Hepatic stellate cell (primary cell): ENCODE results near the gene DEPDC1.

Source experiments
- DNase-seq: peaks from one replicate; pipeline ENCODE4 v3.0.0; 2011; ENCODE audit warnings: low spot score

Gene DEPDC1

DNA sequence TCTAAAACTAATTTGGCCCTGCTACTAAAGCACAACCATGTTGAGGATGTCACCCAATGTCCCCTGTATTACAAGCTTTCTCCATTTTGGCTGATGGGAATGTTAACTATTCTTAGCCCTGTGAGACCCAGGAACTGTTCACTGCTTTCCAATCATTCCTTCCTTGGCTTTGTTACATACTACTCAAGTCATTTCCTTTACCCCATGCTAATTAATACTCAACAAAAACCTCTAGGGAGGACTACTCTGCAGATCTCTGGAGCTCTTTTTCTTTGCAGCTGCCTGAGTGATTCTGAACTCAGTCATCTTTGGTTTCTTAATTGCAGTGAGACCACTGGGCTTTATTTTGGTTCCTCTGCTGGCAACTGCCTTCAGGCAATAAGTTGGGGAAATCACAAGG, 23.8 kb downstream of the DEPDC1 start:
- DNase-seq: no peak

DNA sequence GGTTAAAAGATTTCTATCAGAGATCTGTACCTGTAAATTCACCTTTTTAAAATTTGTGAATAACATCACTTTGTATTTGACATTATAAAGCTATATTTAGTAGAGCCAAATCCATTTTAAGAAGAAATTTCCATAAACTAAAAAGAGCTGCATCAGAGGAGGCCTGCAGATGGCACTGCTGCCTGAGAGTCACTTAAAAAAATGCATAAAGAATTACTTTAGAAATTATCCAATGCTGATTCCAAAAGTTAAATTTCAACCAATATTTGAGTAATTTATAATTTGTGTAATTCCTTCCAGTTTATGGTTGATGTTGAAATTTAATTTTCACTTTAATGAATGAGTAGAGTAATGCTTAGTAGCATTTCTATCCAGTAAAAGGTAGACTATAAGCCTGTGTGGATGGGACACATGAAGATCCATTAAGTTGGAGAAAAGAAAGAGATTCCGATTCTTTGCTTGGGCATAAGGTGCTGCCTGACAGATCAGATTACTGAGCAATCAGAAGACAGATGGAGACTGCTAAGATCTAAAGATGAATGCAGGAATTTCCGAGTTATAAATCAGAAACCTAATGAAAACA, 26.4 kb downstream of the DEPDC1 start:
- DNase-seq: no peak

DNA sequence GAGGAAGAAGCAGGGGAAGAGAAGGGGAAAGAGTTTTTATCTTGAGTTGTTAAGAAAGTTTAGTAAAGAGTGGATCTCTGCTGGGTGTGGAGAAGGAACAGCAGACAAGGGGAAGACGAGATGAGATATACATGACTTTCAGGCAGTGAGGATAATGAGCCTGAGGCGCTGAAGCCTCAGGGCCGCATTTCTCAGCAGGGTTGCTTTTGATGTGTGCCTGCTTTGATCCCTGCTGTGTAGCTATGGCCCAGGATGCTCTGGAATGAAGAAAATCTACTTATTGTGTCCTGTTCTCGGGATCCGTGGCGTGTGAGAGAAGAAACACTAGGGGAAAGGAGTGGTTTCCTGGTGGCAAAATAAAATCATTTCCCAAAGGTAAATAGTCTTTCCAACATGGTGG, 32.0 kb downstream of the DEPDC1 start:
- no peak for DNase-seq

DNA sequence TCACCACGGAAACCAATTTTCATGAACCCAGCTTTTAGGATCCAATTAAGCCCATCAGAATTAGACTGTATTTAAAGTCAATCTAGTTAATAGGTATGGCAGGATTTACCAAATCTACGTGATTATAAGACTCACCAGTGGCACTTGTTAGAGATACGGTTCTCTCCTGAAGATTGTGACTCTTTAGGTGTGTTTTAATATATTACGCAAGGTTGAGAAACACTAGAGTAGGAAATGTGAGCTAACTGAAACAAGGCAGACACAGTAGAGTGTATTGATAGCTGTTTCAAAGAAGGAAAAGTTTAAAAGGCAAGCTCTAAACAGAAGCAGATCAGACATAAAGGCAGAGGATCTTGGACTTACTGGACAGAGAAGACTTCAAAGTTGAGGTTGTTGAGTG, 35.9 kb downstream of the DEPDC1 start:
- no peak for DNase-seq

DNA sequence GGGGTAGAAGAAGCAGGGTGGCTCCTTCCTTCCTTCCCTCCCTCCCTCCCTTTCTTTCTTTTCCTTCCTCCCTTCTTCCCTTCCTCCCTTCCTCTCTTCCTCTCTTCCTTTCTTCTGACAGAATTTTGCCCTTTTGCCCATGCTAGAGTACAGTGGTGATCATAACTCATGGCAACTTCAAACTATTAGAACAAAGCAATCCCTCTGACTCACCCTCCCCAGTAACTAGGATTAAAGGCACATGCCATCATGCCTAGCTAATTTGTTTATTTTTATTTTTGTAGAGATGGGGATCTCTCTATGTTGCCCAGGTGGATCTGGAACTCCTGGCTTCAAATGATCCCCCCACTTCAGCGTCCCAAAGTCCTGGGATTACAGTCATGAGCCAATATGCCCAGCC, 37.1 kb downstream of the DEPDC1 start:
- no peak for DNase-seq

DNA sequence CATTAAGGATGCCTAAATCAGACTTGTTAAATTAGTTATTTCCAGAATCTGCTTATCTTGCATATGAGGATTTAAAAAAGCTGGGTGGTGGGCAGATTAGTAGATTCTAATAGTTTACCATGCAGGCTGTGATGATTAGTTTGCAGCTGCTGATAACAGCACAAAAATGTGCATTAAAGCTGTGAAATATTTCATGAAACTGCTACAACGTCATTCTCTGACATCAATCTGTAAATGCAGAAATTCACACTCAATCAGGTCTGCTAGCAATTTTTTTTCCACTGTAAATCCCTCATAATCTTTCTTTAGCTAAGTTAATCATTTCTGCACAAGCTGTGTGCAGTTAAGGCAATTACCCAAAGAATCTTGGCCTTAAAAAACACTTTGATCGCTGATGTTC, 37.8 kb downstream of the DEPDC1 start:
- no peak for DNase-seq

DNA sequence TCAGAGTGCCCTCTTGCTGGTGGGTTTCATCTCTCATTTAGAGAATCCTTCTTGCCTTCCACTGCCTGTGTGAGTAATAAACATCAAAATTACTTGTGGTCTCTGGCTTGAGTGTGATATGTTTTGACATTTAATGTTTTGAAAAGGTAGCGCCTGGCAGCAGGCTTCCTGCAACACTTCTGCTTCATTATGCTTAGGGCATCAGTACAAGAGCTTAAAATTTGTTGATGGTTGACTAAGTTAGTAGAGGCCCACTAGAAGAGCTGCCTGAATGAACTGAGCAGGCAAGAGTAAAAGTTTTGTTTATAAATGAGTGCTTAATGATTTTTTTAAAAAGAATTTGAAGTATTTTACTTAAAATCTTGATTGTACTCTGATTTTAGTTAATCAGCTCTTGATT, 40.7 kb downstream of the DEPDC1 start:
- DNase-seq: no peak

DNA sequence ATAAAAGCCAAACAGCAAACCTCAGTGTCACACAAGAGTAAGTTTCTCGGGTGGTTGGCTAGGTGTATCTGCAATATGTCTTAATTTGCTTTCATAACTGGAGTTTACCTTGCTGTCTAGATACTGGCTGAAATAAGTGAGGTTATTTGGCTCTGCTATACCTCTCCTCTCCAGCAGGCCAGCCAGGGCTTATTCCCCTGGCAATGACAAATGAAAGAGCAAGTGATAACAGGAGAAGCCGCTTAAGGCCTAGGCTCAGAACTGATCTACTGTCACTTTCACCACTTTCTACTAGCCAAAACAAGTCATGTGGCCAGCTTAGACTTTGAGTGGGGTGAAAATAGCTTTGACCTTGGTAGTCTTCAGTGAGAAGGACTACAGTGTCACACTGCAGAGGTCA, 42.3 kb downstream of the DEPDC1 start:
- no peak for DNase-seq

DNA sequence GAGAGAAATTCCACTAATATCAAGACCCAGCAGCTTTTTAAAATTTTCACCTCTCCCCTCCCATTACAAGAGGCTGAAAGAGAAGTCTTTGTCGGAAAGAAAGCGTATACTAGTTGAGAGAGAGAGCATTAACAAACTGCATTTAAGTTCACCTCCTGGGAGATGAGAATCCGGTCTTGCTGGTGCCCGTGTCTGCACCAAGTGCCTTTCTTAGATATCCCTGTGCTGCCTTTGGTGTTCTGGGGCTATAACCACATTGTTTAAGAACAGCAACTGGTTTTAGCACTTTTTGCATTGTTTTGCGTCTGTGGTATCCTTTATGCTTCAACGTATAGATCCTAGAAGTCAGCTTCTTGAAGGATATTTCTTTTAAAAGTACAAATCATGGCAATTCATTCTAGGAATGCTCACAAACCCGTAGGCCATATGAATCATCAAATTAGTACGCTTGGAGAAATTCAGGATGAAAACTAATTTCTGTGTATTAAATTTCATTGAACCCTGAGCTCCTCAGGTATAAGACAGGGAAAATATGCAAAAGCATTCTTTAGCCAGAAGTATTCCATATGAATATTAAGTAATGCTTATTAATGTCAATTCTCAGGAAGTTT, 43.7 kb downstream of the DEPDC1 start:
- DNase-seq: no peak

DNA sequence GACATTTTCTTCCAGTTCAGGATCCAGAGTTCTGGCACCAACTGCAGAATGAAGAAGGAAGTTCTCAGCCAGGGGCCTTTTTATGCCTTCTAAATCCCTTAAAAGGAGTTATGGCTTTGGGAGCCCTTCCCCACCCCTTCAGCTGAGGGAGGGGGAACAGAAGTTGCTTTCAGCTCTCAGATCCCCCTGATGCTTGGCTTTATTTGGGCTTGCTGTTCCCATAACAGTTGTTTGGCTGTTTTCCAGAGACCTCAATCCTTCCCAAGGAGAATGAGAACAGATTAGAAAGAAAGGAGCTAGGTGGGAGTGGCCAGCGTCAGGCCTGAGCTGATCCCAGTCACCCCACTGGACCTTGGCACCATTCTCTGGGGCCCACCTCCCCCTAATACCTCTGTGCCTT, 47.0 kb downstream of the DEPDC1 start, which contains the start of gene RPE65:
Gene RPE65, minus strand, starts transcription at position 54 of the 400 bp plus-strand sequence. Its CDS starts 49 bp downstream, at position 5.
- DNase-seq: no peak

DNA sequence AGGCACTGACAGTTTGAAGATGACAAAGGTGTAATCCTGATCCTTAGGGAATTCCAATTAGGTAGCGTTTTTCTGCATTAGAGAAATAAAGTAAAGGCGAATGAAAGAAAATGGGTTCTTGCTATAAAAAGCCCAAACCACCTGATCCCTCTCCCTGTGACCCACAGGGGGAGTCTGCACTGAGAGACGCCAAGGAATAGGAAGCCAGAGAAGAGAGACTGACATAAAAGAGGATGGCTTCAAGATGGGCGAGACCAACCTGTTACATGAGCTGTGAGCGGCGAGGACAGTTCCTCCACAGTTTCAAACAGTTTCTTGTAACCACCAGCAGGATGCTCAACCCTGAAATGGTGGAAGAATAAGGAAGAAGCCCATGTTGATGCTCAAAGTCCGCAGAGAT, 48.5 kb downstream of the DEPDC1 start:
- no peak for DNase-seq

DNA sequence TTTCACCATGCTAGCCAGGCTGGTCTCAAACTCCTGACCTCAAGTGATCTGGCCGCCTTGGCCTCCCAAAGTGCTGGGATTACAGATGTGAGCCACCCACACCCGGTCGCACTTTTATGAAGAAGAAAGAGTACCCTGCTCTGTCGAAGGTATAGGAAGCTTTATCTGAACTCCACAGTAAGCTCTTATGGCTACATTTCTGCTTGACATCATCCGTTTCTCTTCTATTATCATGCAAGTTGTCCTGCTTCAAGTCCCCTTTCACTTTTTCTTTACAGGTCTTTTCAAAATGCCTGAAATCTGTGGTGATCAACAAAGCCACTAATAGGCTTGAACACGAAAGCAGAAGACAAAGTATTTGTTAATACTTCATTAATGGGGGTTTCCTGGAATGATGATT, 51.2 kb downstream of the DEPDC1 start:
- no peak for DNase-seq

DNA sequence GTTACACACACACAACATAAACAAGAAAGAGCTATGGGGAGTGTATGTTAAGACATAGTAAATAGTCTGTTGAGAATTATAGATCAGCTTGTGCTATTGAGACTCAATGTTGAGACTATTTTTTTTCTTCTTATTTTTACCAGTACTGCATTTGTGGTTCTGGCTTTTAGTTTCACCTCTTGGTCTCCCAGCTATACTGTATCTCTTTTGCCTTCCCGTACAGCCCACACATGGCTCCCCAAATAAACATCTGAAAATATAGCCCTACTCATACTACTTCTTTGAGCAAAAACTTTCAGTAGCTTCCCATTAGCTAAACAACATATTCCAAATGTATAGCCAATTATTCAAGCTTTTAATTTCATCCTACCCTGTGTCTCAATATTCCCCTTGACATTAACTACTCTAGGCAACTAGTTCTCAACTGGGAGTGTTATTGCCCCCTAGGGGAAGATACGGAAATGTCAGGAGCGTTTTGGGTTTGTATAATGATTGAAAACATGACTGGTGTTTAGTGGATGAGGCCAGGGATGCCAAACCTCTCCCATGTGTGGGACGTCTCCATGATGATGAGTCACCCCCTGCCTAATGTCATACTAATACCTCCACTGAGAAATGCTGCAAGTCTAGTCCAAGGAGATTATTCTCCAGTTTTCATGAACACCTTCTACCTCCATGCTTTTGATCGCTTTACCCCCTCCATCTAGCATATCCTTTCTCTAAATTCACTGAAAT, 53.9 kb downstream of the DEPDC1 start:
- DNase-seq: peak; percentile 24

DNA sequence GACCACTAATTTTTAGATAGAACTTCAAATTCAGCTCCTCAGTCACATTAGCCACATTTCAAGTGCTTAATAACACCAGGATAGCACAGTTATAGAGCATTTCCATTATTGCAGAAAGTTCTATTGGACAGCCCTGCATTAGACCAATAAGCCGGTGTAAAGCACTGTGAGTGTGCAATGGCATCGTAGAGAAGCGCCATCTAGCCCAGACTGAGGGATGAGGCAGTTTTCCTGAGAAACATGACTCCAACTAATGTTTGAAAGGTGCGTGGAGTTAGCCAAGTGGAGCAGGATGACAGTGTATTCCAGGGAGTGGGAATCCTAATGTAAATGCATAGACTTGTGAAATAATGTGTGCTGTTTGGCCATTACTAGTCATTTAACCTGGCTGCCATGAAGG, 54.9 kb downstream of the DEPDC1 start:
- no peak for DNase-seq

DNA sequence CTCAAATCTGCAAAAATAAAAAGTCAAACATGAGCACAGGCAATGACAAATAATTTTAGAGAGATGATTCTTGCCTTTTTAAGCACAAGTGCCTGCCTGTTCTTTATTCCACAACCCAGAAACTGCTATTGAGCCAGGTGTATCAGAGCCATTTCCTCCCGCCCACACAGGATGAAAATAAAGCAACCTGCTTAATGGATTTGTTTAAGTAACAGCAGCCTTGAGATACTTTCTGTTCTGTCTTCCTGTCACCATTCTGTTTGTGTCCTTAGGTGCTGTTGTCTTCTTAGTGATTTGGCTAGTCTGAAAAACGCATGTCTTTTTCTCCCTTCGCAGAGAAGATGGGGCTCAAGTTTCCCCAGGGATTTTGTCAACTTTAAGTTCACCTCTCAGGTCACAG, 58.6 kb downstream of the DEPDC1 start:
- DNase-seq: no peak

DNA sequence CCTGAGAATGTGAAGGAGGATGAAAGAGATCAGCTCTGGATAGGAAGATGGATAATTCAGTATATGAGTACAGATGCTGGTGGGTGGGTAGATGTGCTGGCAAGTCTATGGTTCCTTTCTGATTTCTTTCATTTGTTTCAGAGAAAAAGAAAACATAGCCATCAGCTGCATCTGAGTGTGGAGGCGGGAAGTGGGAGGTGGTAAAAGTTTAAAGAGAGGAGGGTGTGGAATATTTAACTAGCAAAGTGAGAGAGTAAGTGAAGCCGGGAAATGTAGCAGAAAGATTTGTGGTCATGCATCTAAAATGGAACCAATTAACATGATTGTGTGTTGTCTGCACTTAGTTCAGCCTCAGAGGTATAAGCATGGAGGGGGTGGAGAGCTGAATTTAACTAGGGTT, 63.5 kb downstream of the DEPDC1 start:
- DNase-seq: no peak

DNA sequence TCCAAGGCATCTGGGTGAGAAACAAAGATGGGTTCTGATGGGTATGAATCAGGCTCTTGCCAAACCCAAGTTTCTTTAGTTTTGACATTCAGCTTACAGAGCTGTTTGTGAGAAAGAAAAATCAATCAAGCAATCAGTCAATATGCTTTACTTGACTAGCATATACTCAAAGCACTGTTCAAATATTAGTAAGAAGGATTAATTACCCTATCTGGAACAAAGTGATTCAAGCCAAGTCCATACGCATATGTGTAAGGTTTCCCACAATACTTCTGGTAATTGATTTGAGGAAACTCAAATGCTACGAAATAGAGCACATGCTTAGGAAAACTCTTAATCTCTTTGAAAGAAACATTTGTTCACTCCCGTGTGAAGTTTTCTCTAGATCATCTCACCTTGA, 65.8 kb downstream of the DEPDC1 start:
- DNase-seq: no peak

DNA sequence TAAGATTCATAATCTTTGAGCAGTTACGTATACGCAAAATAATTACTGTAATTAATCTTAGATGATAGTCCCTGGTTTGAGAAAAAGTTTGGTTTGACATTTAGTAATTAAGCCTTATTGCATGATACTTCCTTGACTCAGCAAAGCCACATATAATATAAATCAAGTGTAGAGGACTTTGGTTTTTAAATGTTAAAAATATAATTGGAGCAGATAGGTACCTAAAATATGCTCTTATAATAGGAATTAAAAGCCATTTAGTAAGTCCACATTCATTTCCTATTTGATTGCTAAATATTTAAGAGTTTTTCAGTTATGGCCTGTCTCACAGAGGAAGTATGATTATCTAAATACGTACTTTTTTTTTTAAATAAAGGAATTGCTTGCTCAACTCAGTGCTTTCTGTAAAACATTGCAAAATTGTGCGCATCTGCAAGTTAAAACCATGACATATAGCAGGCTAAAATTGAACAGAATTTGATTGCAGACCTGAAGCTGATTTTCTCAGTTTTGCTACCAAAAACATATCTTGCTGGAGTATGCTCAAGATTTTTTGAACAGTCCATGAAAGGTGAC, 67.6 kb downstream of the DEPDC1 start:
- DNase-seq: no peak

DNA sequence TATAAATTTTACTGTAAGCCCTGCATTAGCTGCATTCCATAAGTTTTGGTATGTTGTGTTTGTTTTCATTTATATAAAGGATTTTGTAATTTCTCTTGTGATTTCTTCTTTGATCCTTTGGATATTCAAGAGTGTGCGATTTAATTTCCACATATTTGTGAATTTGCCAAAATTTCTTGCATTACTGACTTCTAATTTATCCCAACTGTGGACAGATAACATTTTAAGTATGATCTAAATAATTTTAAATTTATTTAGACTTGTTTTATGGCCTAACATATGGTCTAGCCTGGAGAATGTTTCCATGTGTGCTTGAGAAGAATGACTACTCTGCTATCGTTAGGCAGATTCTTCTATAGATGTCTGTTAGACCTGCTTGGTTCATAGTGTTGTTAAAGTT, 70.3 kb downstream of the DEPDC1 start:
- no peak for DNase-seq
